ENCODE data around the gene NFIX. TPM values are rescaled to one million over a fixed set of nuclear protein-coding genes. Genes with fewer than 3 reads are reported as not detected.
A peak's percentile ranks its signal among the peaks of the same experiment; 100 is the strongest.
"Not testable (repeated sequence)": the region's sequence is repeated elsewhere in the genome, so short reads cannot be mapped to it uniquely, and the experiment has no call there.

The NFIX gene
- 100 to 1,000 TPM; 117 to 133 TPM for total RNA-seq
- long read RNA-seq, partial matches to known transcripts = 1 of 2 reads
- long read RNA-seq, other reads (novel, unspliced or antisense) = 0 of 2 reads

DNA sequence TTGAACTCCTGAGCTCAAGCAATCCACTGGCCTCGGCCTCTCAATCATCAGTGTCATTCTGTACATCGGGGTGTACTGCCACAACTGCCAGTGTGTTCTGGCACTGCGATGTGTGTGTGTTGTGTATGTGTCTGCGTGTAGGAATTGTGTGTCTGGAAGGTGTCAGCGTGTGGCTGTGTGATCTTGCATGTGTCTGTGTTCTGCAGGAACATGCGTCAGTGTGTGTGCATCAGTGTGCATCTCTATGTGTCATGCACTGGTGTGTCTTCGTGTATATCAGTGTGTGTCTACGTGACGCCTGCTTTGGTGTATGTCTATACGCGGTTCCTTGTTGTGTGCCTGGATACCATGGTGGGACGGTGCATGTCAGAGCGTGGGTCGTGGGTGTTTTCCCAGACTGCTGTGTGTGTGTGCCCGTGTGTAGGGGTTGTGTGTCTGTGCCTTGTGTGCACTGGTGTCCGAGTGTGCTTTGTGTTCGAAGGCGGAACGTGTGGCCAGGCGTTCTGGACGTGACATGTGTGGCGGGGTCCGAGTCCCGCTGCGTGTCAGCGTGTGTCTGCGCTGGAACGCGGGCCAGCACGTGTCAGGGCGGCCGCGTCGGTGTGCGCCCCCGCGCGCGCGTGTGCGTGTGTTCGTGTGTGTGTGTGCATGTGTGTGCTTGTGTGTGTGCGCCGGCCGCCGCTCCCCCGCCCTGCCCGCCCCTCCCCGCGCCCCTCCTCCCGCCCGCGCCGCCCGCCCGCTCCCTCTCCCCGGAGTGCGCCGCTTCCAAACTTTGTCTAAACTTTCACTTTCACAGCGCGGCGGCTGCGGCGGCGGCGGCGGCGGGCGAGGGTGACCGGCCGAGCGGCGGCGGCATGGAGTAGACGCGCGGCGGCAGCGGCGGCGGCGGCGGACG lies at the start of gene NFIX:
Gene NFIX, plus strand, starts transcription at position 775 of the 895 bp plus-strand sequence. CDS start 363 bp downstream, outside the sequence.
- DNase-seq (peak; percentile 76), ATAC-seq (peak; percentile 44 to 60)
- intact Hi-C loops (cut with DNase I) = loop anchor here in 1 of 2 donors (5.0 kb wide), 1 partner anchor 62 kb away; no protein-coding TSS in a partner anchor

DNA sequence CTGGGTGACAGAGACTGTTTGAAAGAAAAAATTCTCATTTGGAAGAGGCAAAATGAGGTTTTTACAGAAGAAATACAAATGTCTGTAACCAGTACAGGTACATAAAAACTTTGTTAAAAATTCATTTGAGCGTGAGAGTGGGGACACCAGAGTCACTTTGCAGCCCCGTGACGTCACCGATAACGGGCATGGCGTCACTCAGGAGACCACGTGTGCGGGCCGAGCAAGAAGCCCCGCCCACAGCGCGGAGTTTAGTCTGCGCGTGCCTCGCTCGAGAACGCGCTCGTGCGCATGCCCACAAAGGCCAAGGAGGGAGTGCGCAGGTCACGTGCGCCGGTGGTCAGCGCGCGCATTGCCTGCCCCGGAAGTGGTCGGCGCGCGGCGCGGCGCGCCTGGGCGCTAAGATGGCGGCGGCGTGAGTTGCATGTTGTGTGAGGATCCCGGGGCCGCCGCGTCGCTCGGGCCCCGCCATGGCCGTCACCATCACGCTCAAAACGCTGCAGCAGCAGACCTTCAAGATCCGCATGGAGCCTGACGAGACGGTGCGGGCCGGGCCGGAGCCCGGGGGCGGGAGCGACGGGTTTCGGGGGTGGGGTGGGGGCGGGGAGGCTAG lies 49.7 kb upstream of the NFIX start, which contains the start of gene RAD23A:
Gene RAD23A, plus strand, starts transcription at position 384 of the 613 bp plus-strand sequence. Its CDS starts 87 bp downstream, at position 471.
- intact Hi-C loops (cut with DNase I) = no loop called here
- peak; percentile 93 to 97 for ATAC-seq
- DNase-seq = peak; percentile 99

GRCh38 chr19:12946092-12946721 lies 49.1 kb upstream of the NFIX start:
- intact Hi-C loops (cut with DNase I) = no loop called here
- ATAC-seq = peak; percentile 85
- DNase-seq = peak; percentile 82

DNA sequence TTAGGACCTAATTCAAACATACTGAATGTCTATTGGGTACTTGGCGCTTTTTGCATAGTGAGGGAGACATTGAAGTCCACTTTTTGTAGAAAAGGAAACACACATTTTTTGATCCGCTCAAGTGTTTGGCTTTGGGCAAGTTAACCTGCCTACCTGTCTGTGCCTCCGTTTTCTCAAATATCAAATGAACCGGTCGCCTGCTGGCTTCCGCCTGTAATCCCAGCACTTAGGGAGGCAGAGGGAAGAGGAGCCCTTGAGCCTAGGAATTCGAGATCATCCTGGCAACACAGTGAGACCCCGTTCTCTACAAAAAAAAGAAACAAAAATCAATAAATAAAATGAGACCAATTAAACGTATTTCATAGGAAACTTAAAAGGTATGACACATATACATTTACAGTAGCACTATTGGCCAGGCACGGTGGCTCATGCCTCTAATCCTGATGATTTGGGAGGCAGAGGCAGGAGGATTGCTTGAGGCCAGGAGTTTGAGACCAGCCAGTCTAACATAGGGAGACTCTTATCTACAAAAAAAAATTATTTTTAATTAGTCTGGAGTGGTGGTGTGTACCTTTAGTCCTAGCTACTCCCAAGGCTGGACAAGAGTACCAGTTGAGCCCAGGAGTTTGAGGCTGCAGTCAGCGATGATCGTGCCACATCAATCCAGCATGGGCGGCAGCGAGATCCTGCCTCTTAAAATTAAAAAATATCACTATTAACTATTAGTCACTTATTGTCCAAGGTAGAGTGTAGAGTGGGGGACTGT lies 48.4 kb upstream of the NFIX start:
- DNase-seq (no peak), ATAC-seq (no peak)
- intact Hi-C loops (cut with DNase I) = no loop called here

- no peak for DNase-seq
- intact Hi-C loops (cut with DNase I) = no loop called here
- ATAC-seq = no peak
These were observed 47.3 kb upstream of the NFIX start for GRCh38 chr19:12947702-12948611.

- no peak for DNase-seq
- no peak for ATAC-seq
- intact Hi-C loops (cut with DNase I) = no loop called here
These were observed 46.5 kb upstream of the NFIX start for GRCh38 chr19:12948612-12949362.

DNA sequence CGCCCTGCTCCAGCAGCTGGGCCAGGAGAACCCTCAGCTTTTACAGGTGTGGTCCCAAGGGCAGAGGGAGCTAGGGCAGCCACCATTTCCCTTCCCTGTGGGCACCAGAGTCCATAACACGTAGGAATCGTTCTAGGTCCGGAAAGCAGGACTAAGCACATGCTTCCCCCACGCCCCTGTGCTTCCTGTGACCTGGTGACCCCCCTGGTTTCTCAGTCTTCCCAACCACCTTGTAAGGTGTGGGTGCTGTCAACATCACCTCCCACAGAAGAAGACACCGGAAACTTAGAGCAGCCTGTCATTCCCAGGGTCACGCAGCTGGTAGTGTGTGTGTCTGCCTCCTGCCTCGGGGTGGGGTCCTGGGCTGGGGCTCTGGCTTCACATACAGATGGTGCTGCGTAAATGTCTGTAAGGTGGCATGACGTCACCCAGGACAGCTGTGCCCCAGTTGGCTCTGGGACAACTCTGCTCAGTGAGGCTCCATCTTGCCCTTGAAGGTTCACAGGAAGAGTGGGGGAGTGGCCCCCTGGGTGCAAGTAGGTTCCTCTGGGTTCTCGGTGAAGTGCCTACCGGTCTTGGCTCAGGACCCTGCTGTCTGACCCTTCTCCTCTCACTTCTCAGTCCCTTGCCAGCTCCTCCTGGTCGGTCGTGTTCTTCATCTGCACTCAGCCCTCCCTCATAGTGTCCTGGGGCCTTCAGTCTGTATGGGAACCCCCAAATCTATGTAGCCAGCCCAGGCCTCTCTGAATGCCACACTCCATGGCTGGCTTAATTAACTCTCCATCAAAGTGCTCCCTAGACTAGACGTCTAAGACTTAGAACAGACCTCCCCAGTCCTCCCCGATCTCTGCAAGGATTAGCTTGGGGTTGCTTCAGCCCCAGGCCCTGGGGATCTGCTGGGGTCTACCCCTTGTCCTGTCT lies 45.7 kb upstream of the NFIX start:
- DNase-seq = no peak

DNA sequence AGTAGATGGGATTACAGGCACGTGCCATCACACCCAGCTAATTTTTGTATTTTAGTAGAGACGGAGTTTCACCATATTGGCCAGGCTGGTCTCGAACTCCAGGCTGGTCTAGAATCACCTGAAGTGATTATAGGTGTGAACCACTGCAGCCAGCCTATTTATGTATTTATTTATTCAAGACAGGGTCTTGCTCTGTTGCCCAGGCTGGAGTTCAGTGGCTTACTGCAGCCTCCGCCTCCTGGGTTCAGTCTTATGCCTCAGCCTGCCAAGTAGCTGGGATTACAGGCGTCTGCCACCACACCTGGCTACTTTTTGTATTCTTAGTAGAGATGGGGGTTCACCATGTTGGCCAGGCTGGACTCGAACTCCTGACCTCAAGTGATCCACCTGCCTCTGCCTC lies 43.2 kb upstream of the NFIX start:
- ATAC-seq; intact Hi-C loops (cut with DNase I); DNase-seq: not testable (repeated sequence)

More for the DNA sequence above, 45.7 kb upstream of the NFIX start:
- no peak for ATAC-seq
- intact Hi-C loops (cut with DNase I) = no loop called here

DNA sequence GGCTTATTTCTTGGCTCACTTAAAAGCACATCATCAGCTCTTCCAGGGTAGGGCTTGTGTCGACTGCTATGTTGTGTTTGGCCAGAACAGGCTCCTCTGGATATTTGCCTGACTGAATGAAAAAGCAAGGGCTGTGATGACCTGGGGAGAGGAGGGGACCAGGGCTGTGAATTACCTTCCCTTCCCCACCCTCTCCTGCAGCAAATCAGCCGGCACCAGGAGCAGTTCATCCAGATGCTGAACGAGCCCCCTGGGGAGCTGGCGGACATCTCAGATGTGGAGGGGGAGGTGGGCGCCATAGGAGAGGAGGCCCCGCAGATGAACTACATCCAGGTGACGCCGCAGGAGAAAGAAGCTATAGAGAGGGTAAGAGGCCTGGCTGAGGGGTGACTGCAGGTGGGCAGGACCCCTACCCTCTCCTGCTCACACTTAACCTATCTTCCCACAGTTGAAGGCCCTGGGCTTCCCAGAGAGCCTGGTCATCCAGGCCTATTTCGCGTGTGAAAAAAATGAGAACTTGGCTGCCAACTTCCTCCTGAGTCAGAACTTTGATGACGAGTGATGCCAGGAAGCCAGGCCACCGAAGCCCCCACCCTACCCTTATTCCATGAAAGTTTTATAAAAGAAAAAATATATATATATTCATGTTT lies 42.7 kb upstream of the NFIX start:
- DNase-seq (peak; percentile 54), ATAC-seq (peak in 1 of 2 donors; percentile 15)
- intact Hi-C loops (cut with DNase I) = no loop called here

DNA sequence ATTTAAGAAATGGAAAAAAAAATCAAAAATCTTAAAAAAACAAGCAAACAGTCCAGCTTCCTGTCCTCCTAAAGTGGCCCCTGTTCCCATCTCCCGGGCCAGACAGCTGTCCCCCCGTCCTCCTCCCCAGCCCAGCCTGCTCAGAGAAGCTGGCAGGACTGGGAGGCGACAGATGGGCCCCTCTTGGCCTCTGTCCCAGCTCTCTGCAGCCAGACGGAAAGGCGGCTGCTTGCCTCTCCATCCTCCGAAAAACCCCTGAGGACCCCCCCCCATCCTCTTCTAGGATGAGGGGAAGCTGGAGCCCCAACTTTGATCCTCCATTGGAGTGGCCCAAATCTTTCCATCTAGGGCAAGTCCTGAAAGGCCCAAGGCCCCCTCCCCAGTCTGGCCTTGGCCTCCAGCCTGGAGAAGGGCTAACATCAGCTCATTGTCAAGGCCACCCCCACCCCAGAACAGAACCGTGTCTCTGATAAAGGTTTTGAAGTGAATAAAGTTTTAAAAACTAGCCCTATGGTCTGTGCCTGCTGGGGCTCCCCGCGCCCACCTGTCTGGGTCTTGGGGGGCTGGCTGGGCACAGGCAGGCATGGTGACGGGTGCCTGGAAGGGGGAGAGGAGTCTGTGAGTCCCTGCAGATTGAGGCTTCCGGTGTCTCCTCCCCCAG lies 42.0 kb upstream of the NFIX start:
- ATAC-seq = peak; percentile 23 to 36
- DNase-seq = peak; percentile 64
- intact Hi-C loops (cut with DNase I) = no loop called here

- DNase-seq (no peak), ATAC-seq (no peak)
- intact Hi-C loops (cut with DNase I) = no loop called here
These were observed 41.3 kb upstream of the NFIX start for GRCh38 chr19:12953799-12954611.

GRCh38 chr19:12954612-12954962 lies 40.7 kb upstream of the NFIX start:
- DNase-seq (no peak), ATAC-seq (no peak)
- intact Hi-C loops (cut with DNase I) = no loop called here

DNA sequence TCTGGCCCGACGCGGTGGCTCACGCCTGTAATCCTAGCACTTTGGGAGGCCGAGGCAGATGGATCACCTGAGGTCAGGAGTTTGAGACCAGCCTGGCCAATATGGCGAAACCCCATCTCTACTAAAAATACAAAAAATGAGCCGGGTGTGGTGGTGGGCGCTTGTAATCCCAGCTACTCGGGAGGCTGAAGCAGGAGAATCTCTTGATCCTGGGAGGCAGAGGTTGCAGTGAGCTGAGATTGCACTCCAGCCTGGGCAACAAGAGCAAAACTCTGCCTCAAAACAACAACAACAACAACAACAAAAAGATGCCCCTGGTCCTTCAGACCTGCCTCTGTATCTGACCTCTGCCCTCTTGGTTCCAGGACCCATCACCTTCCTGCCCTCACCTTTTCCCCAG lies 39.7 kb upstream of the NFIX start:
- DNase-seq; intact Hi-C loops (cut with DNase I); ATAC-seq: not testable (repeated sequence)

- ATAC-seq (no peak), DNase-seq (no peak)
- intact Hi-C loops (cut with DNase I) = no loop called here
These were observed 39.3 kb upstream of the NFIX start for GRCh38 chr19:12955996-12956395.
